ENCODE measurements around the gene FUCA2. TPM values are rescaled to one million over a fixed set of nuclear protein-coding genes. Genes with fewer than 3 reads are reported as not detected.
"Not testable (repeated sequence)": the region's sequence is repeated elsewhere in the genome, so short reads cannot be mapped to it uniquely, and the experiment has no call there.

FUCA2 gene
- total RNA-seq, 2 donors from 2014 or later: 58.6 to 59.3 TPM

GRCh38 chr6:143449714-143450452 is 61.6 kb downstream of the FUCA2 start:
- no peak for TF ChIP-seq CTCF (conservative IDR thresholded peaks at IDR 0.05)
- Mint-ChIP-seq H3K9me3 (no peaks in the 10 kb centered on the region), H3K27me3 (ENCODE audit: insufficient read depth) (no peaks in the 10 kb centered on the region), H3K27ac (peak overlapping the region; percentile 94), H3K4me3 (peak overlapping the region; percentile 96), H3K36me3 (ENCODE audit: low read depth) (no peaks in the 10 kb centered on the region), H3K4me1 (peaks cover 10% of the 10 kb centered on the region)
- H3K27me3 ChIP-seq (ENCODE audit: control insufficient read depth, insufficient read depth, low read length, poor library complexity, severe bottlenecking): no peaks in the 10 kb centered on the region
- H3K4me1 ChIP-seq (ENCODE audit: control insufficient read depth, insufficient read depth, low read length): peaks cover 5% of the 10 kb centered on the region
- DNase-seq: peak; percentile 77
- no peaks in the 10 kb centered on the region for H3K36me3 ChIP-seq (ENCODE audit: control insufficient read depth, insufficient read depth, low read length)
- H3K27ac ChIP-seq (ENCODE audit: low read depth, low read length): peak overlapping the region; percentile 30
- H3K9me3 ChIP-seq (ENCODE audit: control insufficient read depth, low read length): no peaks in the 10 kb centered on the region
- peak overlapping the region; percentile 89 for H3K9ac ChIP-seq (ENCODE audit: extremely low read depth, low read length, poor library complexity, severe bottlenecking)
- WGBS, 2 experiments (ENCODE audit: insufficient coverage in 1 of 2, insufficient read length in 1 of 2): 6 to 7% methylated on average over 7 to 17 of the region's 19 CpGs
- H3K4me3 ChIP-seq (ENCODE audit: low read length): peak overlapping the region; percentile 99

GRCh38 chr6:143449082-143449713 is 62.3 kb downstream of the FUCA2 start:
- Histone ChIP-seq H3K9ac (ENCODE audit: extremely low read depth, low read length, poor library complexity, severe bottlenecking) (peak overlapping the region; percentile 89), H3K4me1 (ENCODE audit: control insufficient read depth, insufficient read depth, low read length) (peaks cover 5% of the 10 kb centered on the region), H3K27ac (ENCODE audit: low read depth, low read length) (no peak overlapping the region), H3K9me3 (ENCODE audit: control insufficient read depth, low read length) (no peaks in the 10 kb centered on the region), H3K36me3 (ENCODE audit: control insufficient read depth, insufficient read depth, low read length) (no peaks in the 10 kb centered on the region), H3K4me3 (ENCODE audit: low read length) (peak overlapping the region; percentile 99), H3K27me3 (ENCODE audit: control insufficient read depth, insufficient read depth, low read length, poor library complexity, severe bottlenecking) (no peaks in the 10 kb centered on the region)
- Mint-ChIP-seq H3K4me1 (peaks cover 10% of the 10 kb centered on the region), H3K9me3 (no peaks in the 10 kb centered on the region), H3K27ac (no peak overlapping the region), H3K27me3 (ENCODE audit: insufficient read depth) (no peaks in the 10 kb centered on the region), H3K36me3 (ENCODE audit: low read depth) (no peaks in the 10 kb centered on the region), H3K4me3 (peak overlapping the region; percentile 96)
- no peak for DNase-seq
- no peak for TF ChIP-seq CTCF (conservative IDR thresholded peaks at IDR 0.05)
- WGBS, 2 experiments (ENCODE audit: insufficient coverage in 1 of 2, insufficient read length in 1 of 2): 71 to 84% methylated on average over 4 to 6 of the region's 6 CpGs

- H3K36me3 Mint-ChIP-seq (ENCODE audit: low read depth); H3K4me3 Mint-ChIP-seq; H3K4me1 Mint-ChIP-seq; H3K9ac ChIP-seq (ENCODE audit: extremely low read depth, low read length, poor library complexity, severe bottlenecking); H3K9me3 ChIP-seq (ENCODE audit: control insufficient read depth, low read length); H3K4me3 ChIP-seq (ENCODE audit: low read length); H3K27me3 ChIP-seq (ENCODE audit: control insufficient read depth, insufficient read depth, low read length, poor library complexity, severe bottlenecking); H3K27ac ChIP-seq (ENCODE audit: low read depth, low read length); H3K27me3 Mint-ChIP-seq (ENCODE audit: insufficient read depth); H3K36me3 ChIP-seq (ENCODE audit: control insufficient read depth, insufficient read depth, low read length); H3K9me3 Mint-ChIP-seq; DNase-seq; H3K4me1 ChIP-seq (ENCODE audit: control insufficient read depth, insufficient read depth, low read length); H3K27ac Mint-ChIP-seq: not testable (repeated sequence)
- WGBS, 2 experiments (ENCODE audit: insufficient coverage in 1 of 2, insufficient read length in 1 of 2): 100% methylated on average over 1 of the region's 2 CpGs; no CpG with 5 or more reads in 1 of the 2 experiments
Measured at GRCh38 chr6:143447865-143448264, 63.7 kb downstream of the FUCA2 start.

Other genes starting within 250 kb of the FUCA2 start
- gene ADAT2, start 61.0 kb downstream of the FUCA2 start, total RNA-seq: 10 to 100 TPM in 1 of 2 donors, 1 to 10 TPM in 1; 8.7 to 10.6 TPM
- gene PEX3, start 60.9 kb downstream of the FUCA2 start, total RNA-seq: 10 to 100 TPM in 1 of 2 donors, 1 to 10 TPM in 1; 10.0 to 12.2 TPM
- gene PHACTR2, start 166.2 kb upstream of the FUCA2 start, total RNA-seq: 100 to 1,000 TPM; 164 to 222 TPM

Measured in endodermal cell (in vitro differentiated cells).